Endodermal cell (in vitro differentiated cells): ENCODE data around the gene IRF6. TPM values are rescaled to one million over a fixed set of nuclear protein-coding genes. Genes with fewer than 3 reads are reported as not detected.
"Not testable (repeated sequence)": the region's sequence is repeated elsewhere in the genome, so short reads cannot be mapped to it uniquely, and the experiment has no call there.

Experiments
- DNase-seq: peaks from one replicate; pipeline ENCODE4 v3.0.0-alpha.2; 2017
- H3K27ac ChIP-seq: 2 replicates; pipeline ENCODE4 v1.5.1; 2013; ENCODE audit warnings: mild to moderate bottlenecking, low read depth, low read length, moderate library complexity
- H3K27me3 ChIP-seq: 2 replicates; pipeline ENCODE4 v1.6.1; 2013; ENCODE audit warnings: mild to moderate bottlenecking, low read length, moderate library complexity; ENCODE audit not compliant: insufficient read depth, control insufficient read depth, poor library complexity, severe bottlenecking
- H3K36me3 ChIP-seq: 2 replicates; pipeline ENCODE4 v1.7.0; 2013; ENCODE audit warnings: mild to moderate bottlenecking, low read length, moderate library complexity; ENCODE audit not compliant: control insufficient read depth, insufficient read depth
- H3K4me1 ChIP-seq: one replicate; pipeline ENCODE4 v1.7.0; 2013; ENCODE audit warnings: low read length; ENCODE audit not compliant: control insufficient read depth, insufficient read depth
- H3K4me3 ChIP-seq: 2 replicates; pipeline ENCODE4 v1.5.1; 2013; ENCODE audit warnings: mild to moderate bottlenecking, low read length, moderate library complexity
- H3K9ac ChIP-seq: 2 replicates; pipeline ENCODE4 v1.6.1; 2013; ENCODE audit warnings: mild to moderate bottlenecking, low read length, moderate library complexity; ENCODE audit not compliant: poor library complexity, severe bottlenecking; ENCODE audit errors: extremely low read depth
- H3K9me3 ChIP-seq: 2 replicates; pipeline ENCODE4 v1.6.1; 2013; ENCODE audit warnings: mild to moderate bottlenecking, low read length, moderate library complexity; ENCODE audit not compliant: control insufficient read depth
- H3K27ac Mint-ChIP-seq: 2 replicates; pipeline ENCODE4 v1.8.0; 2020; ENCODE audit warnings: mixed read lengths
- H3K27me3 Mint-ChIP-seq: 2 replicates; pipeline ENCODE4 v1.8.0; 2021; ENCODE audit warnings: mild to moderate bottlenecking, mixed read lengths; ENCODE audit not compliant: insufficient read depth
- H3K36me3 Mint-ChIP-seq: 2 replicates; pipeline ENCODE4 v1.8.0; 2020; ENCODE audit warnings: low read depth, mixed read lengths
- H3K4me1 Mint-ChIP-seq: 2 replicates; pipeline ENCODE4 v1.8.0; 2020; ENCODE audit warnings: mixed read lengths
- H3K4me3 Mint-ChIP-seq: 2 replicates; pipeline ENCODE4 v1.8.0; 2020; ENCODE audit warnings: mild to moderate bottlenecking, moderate library complexity, mixed read lengths
- H3K9me3 Mint-ChIP-seq: 2 replicates; pipeline ENCODE4 v1.8.0; 2020; ENCODE audit warnings: mild to moderate bottlenecking, mixed read lengths
- WGBS, 2 experiments: methylation state at CpG; one replicate each; pipeline versions ENCODE4 v1.1.5 to v1.1.7; 2013; ENCODE audit warnings: missing lambda C conversion rate in 2 of 2, mixed read lengths in 1 of 2; ENCODE audit not compliant: insufficient coverage in 1 of 2, insufficient read length in 1 of 2; 5-methylcytosine and 5-hydroxymethylcytosine counted together
- total RNA-seq, 2 donors: library from RNA; stranded (reverse); fragmentation: NEBNext Ultra II Directional in 1 of 2; extraction: Animal tissue kit (Norgen Biotek cat#: 25700) in 1 of 2; gene quantifications; 2 replicates in 1 of 2; 3 replicates in 1 of 2; pipeline ENCODE4 v1.2.1, GENCODE V29; 2021
- TF ChIP-seq, protein P1 (sequence below): fragments of 200-600 bp; sonication (generic); conservative IDR thresholded peaks from 2 replicates; pipeline ENCODE4 v1.5.0; 2021; ENCODE audit warnings: antibody characterized with exemption, mild to moderate bottlenecking

IRF6 gene
- total RNA-seq, 2 donors from 2014 or later, result 13.8 to 18.2 TPM

GRCh38 chr1:209800984-209801834 lies 4.7 kb downstream of the IRF6 start:
- H3K9ac ChIP-seq, result no peak overlapping the region
- Mint-ChIP-seq H3K27ac (no peak overlapping the region), H3K4me1 (peaks cover 33% of the 10 kb centered on the region), H3K4me3 (no peak overlapping the region), H3K9me3 (no peaks in the 10 kb centered on the region), H3K27me3 (peaks cover 2% of the 10 kb centered on the region), H3K36me3 (peaks cover 10% of the 10 kb centered on the region)
- H3K27me3 ChIP-seq, result peaks cover 43% of the 10 kb centered on the region
- H3K27ac ChIP-seq, result no peak overlapping the region
- TF ChIP-seq, protein P1, sequence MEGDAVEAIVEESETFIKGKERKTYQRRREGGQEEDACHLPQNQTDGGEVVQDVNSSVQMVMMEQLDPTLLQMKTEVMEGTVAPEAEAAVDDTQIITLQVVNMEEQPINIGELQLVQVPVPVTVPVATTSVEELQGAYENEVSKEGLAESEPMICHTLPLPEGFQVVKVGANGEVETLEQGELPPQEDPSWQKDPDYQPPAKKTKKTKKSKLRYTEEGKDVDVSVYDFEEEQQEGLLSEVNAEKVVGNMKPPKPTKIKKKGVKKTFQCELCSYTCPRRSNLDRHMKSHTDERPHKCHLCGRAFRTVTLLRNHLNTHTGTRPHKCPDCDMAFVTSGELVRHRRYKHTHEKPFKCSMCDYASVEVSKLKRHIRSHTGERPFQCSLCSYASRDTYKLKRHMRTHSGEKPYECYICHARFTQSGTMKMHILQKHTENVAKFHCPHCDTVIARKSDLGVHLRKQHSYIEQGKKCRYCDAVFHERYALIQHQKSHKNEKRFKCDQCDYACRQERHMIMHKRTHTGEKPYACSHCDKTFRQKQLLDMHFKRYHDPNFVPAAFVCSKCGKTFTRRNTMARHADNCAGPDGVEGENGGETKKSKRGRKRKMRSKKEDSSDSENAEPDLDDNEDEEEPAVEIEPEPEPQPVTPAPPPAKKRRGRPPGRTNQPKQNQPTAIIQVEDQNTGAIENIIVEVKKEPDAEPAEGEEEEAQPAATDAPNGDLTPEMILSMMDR, result no peak
- no peaks in the 10 kb centered on the region for H3K9me3 ChIP-seq
- DNase-seq, result no peak
- peaks cover 2% of the 10 kb centered on the region for H3K4me1 ChIP-seq
- no peaks in the 10 kb centered on the region for H3K36me3 ChIP-seq
- 78 to 94% methylated on average over 3 to 5 of the region's 5 CpGs for WGBS, 2 experiments
- H3K4me3 ChIP-seq, result no peak overlapping the region

DNA sequence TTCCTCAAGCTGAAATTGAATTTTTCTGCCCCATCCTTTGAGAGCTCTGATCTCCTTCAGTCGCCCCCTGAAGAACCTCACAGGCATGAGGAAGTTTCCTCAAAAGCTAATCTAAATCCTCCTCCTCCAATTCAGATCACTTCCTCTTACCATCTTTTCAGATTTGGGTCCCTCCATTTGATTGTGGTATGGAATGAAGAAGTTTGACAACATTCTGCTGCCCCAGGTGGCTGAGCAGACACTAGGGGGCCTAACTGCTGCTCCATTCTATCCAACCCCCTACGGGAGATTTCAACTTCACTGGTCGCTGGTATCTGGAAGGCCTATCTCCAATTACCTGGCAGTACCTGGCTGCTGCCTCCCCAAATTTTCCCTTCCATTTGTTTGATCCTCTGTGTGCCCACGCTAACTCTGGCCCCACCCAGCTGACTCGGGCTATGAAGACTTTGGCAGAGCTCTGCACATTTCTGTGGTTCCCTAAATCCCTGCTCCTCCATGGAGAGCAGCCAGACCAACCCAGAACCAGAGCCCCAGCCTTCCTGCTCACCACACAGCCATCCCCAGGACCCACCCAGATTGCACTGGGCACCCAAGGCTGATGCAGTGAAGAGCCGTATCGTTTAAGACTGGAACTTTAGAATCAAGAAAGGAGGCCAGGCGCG lies 7.8 kb downstream of the IRF6 start:
- WGBS, 2 experiments, result 85 to 97% methylated on average over 5 to 9 of the region's 9 CpGs
- Mint-ChIP-seq H3K4me1 (peaks cover 19% of the 10 kb centered on the region), H3K9me3 (no peaks in the 10 kb centered on the region), H3K36me3 (peaks cover 34% of the 10 kb centered on the region), H3K27me3 (no peaks in the 10 kb centered on the region), H3K4me3 (no peak overlapping the region), H3K27ac (no peak overlapping the region)
- Histone ChIP-seq H3K4me3 (no peak overlapping the region), H3K36me3 (no peaks in the 10 kb centered on the region), H3K27me3 (peaks cover 32% of the 10 kb centered on the region), H3K9me3 (no peaks in the 10 kb centered on the region), H3K27ac (no peak overlapping the region), H3K9ac (no peak overlapping the region), H3K4me1 (peaks cover 3% of the 10 kb centered on the region)
- DNase-seq, result peak; percentile 74
- TF ChIP-seq, protein P1, result peak; percentile 76

DNA sequence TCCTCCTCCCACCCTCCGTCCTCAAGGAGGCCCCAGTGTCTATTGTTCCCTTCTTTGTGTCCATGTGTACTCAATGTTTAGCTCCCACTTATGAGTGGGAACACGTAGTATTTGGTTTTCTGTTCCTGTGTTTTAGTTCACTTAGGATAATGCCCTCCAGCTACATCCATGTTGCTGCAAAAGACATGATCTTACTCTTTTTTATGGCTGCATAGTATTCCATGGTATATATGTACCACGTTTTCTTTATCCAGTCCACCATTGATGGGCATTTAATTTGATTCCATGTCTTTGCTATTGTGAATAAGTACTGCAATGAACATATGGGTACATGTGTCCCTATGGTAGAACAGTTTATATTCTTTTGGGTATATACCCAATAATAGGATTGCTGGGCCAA lies 12.2 kb downstream of the IRF6 start:
- Mint-ChIP-seq H3K36me3 (peaks cover 59% of the 10 kb centered on the region), H3K4me1 (peaks cover 10% of the 10 kb centered on the region)
- H3K27ac ChIP-seq, H3K9ac ChIP-seq, H3K9me3 ChIP-seq, H3K27me3 Mint-ChIP-seq, H3K9me3 Mint-ChIP-seq, H3K36me3 ChIP-seq, H3K4me3 ChIP-seq, DNase-seq, H3K4me3 Mint-ChIP-seq, H3K27ac Mint-ChIP-seq, H3K4me1 ChIP-seq: not testable (repeated sequence)
- WGBS, 2 experiments, result 73 to 95% methylated on average over 2 to 3 of the region's 3 CpGs
- H3K27me3 ChIP-seq, result peaks cover 57% of the 10 kb centered on the region
